ENCODE results near the gene CEP63.
"Not testable (repeated sequence)": the region's sequence is repeated elsewhere in the genome, so short reads cannot be mapped to it uniquely, and the experiment has no call there.

The CEP63 gene

DNA sequence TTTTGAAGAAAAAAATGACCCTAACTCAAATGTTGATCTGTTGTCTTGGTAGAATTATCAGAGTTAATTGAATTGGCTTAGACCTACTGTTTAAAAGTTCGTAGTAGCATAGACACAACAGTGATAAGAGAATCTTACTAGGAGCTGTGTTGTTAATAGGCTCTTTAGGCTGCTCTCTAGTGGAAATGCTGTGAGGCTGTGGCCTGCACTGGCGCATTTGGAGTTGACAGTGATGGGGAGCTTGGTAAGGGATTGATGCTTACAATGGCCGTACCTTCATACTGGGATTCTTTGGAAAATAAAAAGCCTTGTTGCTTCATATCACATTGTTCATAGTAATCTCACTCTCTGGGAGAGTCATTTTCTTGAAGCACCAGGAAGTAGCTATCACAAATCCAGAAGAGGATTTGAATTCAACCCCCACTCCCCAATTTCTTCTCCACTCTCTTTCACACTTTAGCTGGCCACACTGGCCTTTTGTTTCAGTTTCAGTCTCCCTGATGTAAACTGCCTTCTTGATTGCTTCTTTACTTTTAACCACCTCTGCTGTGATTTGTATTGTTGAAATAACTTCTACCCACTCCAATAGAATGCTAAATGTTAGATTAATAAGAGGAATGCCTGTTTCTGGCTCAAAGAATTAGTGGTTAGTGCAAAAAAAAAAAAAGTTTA lies 56.6 kb downstream of the CEP63 start:
- in situ Hi-C loops (cut with MboI; ENCODE audit: low sequenced_read_pairs), result no loop called here
- H3K4me3 ChIP-seq, result no peak overlapping the region
- no peaks in the 10 kb centered on the region for H3K36me3 ChIP-seq (replicated peaks)
- no peaks in the 10 kb centered on the region for H3K4me1 ChIP-seq
- H3K27me3 ChIP-seq (ENCODE audit: low read depth), result no peaks in the 10 kb centered on the region
- H3K9me3 ChIP-seq, result no peaks in the 10 kb centered on the region
- no peak for DNase-seq (ENCODE audit: low spot score in 2 of 2)

DNA sequence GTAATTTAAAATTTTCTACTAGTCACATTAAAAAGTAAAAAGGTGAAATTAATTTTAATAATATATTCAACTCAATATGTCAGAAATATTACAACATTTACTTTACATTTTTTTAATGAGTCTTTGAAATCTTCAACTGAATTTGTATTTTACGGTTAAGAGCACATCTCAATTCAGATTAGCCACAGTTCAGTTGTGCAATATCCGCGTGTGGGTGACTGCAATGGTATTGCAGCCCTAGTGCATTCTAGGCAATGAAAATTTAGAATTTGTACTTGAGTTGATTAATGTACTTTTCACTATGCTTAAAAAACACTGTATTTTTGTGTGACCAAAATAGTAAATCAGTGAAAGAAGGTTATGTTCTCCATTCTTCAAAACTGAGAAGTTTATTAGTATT lies 57.3 kb downstream of the CEP63 start:
- Histone ChIP-seq H3K9me3 (no peaks in the 10 kb centered on the region), H3K4me3 (no peak overlapping the region), H3K36me3 (replicated peaks) (no peaks in the 10 kb centered on the region), H3K4me1 (no peaks in the 10 kb centered on the region), H3K27me3 (ENCODE audit: low read depth) (no peaks in the 10 kb centered on the region)
- DNase-seq (ENCODE audit: low spot score in 2 of 2), result no peak
- in situ Hi-C loops (cut with MboI; ENCODE audit: low sequenced_read_pairs), result no loop called here

DNA sequence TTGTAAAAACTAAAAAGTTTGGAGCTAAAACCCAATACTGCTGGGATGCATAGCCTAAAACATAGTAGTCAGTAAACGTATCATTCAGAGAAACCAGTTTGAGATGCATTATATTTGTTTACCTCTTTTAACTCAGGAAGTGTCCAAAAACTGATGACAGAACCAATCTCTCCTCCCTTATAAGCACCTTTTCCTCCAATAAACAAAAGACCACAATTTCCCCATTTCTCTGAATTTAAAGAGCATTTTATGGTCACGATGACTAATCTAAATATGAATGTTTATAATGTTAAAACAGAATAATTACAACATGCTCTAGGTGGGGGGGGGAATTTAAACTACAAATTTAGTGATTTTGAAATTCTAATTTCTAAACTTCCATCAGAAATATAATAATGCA lies 58.5 kb downstream of the CEP63 start:
- in situ Hi-C loops (cut with MboI; ENCODE audit: low sequenced_read_pairs), result no loop called here
- no peak overlapping the region for H3K4me3 ChIP-seq
- H3K36me3 ChIP-seq (replicated peaks), result no peaks in the 10 kb centered on the region

DNA sequence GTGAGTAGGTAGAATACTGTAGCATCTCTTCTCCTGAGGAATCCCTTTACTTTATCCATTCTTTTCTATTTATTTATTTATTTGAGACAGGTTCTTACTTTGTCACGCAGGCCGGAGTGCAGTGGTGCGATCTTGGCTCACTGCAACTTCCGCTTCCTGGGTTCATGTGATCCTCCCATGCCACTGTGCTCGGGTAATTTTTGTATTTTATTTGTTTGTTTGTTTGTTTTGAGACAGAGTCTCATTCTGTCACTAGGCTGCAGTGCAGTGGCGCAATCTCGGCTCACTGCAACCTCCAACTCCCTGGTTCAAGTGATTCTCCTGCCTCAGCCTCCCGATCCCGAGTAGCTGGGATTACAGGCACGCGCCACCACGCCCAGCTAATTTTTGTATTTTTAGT lies 58.9 kb downstream of the CEP63 start:
- H3K4me3 ChIP-seq; H3K9me3 ChIP-seq; DNase-seq (ENCODE audit: low spot score in 2 of 2); H3K27me3 ChIP-seq (ENCODE audit: low read depth); H3K4me1 ChIP-seq; in situ Hi-C loops (cut with MboI; ENCODE audit: low sequenced_read_pairs); H3K36me3 ChIP-seq (replicated peaks): not testable (repeated sequence)

More for the DNA sequence above, 58.5 kb downstream of the CEP63 start:
- Histone ChIP-seq H3K27me3 (ENCODE audit: low read depth) (no peaks in the 10 kb centered on the region), H3K9me3 (no peaks in the 10 kb centered on the region), H3K4me1 (no peaks in the 10 kb centered on the region)
- DNase-seq (ENCODE audit: low spot score in 2 of 2), result no peak

DNA sequence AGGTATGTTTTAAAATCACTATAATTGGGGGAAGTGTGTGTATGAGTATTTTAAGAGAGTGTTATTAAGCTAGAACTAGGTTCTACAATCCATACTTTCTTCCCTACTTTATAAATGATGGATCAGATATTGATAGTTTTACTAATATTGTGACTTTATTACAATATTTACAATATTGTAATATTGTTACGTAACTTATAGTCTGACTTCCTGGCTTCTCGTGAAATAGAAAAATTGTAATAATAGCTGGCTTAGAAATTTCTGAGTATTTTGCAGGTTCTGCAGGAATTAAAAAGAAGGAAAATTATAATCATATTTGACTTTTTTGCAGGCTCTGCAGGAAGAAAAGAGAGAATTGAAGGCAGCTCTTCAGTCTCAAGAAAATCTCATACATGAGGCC lies 60.0 kb downstream of the CEP63 start:
- Histone ChIP-seq H3K27me3 (ENCODE audit: low read depth) (no peaks in the 10 kb centered on the region), H3K4me1 (no peaks in the 10 kb centered on the region), H3K36me3 (replicated peaks) (0 out of 2 replicates have a peak, but pooled peaks cover 6% of the 10 kb centered on the region), H3K4me3 (no peak overlapping the region), H3K9me3 (no peaks in the 10 kb centered on the region)
- DNase-seq (ENCODE audit: low spot score in 2 of 2), result no peak
- in situ Hi-C loops (cut with MboI; ENCODE audit: low sequenced_read_pairs), result no loop called here

DNA sequence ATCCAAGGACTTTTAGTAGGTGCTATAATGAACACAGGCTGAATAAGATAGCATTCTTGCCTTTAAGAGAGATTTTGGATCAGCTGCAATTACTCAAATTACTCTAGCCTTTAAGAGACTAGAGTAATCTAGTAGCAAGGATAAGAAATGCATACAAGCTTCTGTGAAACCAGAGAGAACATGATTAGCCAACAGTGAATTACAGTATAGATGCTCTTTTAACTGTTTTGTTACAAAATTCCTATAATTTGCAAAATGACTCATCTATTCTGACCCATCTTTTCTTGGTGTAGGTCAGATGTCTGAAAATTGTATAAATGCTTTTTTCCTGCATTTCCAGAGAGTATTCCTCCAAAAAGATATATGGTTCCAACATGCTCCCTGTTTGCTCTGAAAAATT lies 66.9 kb downstream of the CEP63 start:
- DNase-seq (ENCODE audit: low spot score in 2 of 2), result no peak
- Histone ChIP-seq H3K27me3 (ENCODE audit: low read depth) (no peaks in the 10 kb centered on the region), H3K36me3 (replicated peaks) (peaks cover 6% of the 10 kb centered on the region; the same call in 1 of the 2 replicates), H3K9me3 (no peaks in the 10 kb centered on the region), H3K4me3 (no peak overlapping the region), H3K4me1 (no peaks in the 10 kb centered on the region; the same call in 1 of the 2 replicates)
- in situ Hi-C loops (cut with MboI; ENCODE audit: low sequenced_read_pairs), result no loop called here

DNA sequence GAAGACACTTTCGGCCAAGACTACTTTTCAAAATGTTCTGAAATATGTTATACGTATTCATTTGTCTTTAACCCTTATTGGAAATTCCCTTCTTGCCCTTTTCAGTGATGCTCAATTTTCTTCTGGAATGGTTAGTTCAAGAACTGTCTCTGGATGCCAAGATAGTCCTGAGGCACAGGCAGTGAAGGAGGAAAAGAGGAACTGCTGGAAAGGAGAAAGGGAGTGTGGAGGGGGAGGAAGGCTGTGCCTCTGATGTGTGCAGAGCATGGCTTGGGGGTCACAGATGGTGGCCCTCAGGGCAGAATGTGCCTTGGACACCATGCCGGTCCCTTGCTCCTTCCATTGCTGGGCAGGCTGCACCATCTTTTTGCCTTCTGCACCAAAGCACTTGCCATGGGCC lies 73.7 kb downstream of the CEP63 start:
- Histone ChIP-seq H3K4me1 (no peaks in the 10 kb centered on the region; the same call in 1 of the 2 replicates), H3K36me3 (replicated peaks) (no peaks in the 10 kb centered on the region), H3K27me3 (ENCODE audit: low read depth) (no peaks in the 10 kb centered on the region), H3K4me3 (no peak overlapping the region), H3K9me3 (no peaks in the 10 kb centered on the region)
- in situ Hi-C loops (cut with MboI; ENCODE audit: low sequenced_read_pairs), result no loop called here
- DNase-seq (ENCODE audit: low spot score in 2 of 2), result no peak

DNA sequence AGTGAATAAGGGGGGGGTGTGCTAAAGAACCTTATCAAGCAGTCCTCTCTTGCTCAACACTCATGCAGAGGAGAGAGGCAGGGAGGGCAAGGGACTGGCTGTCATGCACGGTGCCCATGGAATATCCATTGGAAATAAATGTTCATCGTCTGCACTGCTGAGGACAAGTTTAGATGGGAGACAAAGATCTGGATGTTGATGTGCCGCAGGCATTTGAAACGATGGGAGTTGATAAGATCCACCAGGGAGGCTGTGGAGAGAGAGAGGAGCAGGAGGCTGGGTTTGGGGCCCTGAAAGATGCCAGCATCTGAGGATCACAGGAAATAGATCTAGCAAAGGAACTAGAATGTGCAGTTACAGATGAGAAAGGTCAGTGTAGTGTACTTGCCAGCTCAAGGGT lies 76.2 kb downstream of the CEP63 start:
- no peaks in the 10 kb centered on the region for H3K36me3 ChIP-seq (replicated peaks)
- in situ Hi-C loops (cut with MboI; ENCODE audit: low sequenced_read_pairs), result no loop called here
- H3K9me3 ChIP-seq, result no peaks in the 10 kb centered on the region
- H3K27me3 ChIP-seq (ENCODE audit: low read depth), result no peaks in the 10 kb centered on the region
- H3K4me3 ChIP-seq, result no peak overlapping the region
- H3K4me1 ChIP-seq, result no peaks in the 10 kb centered on the region
- DNase-seq (ENCODE audit: low spot score in 2 of 2), result no peak

DNA sequence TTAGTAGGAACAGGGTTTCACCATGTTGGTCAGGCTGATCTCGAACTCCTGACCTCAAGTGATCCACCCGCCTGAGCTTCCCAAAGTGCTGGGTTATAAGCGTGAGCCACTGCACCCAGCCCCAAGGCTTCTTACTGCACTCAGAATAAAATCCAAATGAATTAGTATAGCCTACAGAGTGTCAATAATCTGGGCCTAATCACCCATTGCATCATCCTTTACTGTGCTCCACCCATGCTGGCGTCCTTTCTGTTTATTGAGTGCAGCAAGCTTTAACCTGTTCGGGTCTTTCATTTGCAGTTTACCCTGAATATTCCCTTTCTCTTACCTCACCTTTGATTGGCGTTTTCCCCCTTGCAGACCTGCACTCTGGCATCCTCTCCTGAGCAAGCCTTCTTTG lies 77.7 kb downstream of the CEP63 start:
- in situ Hi-C loops (cut with MboI; ENCODE audit: low sequenced_read_pairs), result no loop called here
- no peaks in the 10 kb centered on the region for H3K36me3 ChIP-seq (replicated peaks)
- no peak overlapping the region for H3K4me3 ChIP-seq

DNA sequence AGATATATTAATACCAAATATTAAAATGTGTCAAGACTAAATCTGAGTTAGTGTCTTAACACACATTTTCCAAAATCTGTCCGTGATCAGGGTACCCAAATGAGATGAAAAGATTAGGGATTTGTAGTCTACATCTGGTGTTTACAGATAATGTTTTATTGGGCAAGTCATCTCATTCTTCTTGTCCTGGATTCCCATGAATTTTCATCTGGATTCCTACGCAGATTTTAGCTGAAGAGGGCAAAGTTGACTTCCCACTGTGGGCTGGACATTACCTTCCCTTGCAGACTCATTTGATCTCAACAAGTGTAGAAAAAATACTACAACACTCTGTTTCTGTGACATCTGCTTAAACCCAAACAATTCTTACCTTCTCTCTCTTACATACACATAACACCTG lies 79.1 kb downstream of the CEP63 start:
- peaks cover 7% of the 10 kb centered on the region for H3K9me3 ChIP-seq
- no peaks in the 10 kb centered on the region for H3K4me1 ChIP-seq
- H3K27me3 ChIP-seq (ENCODE audit: low read depth), result no peaks in the 10 kb centered on the region
- no peak for DNase-seq (ENCODE audit: low spot score in 2 of 2)
- no peaks in the 10 kb centered on the region for H3K36me3 ChIP-seq (replicated peaks)
- no peak overlapping the region for H3K4me3 ChIP-seq
- in situ Hi-C loops (cut with MboI; ENCODE audit: low sequenced_read_pairs), result no loop called here

More for the DNA sequence above, 77.7 kb downstream of the CEP63 start:
- DNase-seq (ENCODE audit: low spot score in 2 of 2), result no peak
- Histone ChIP-seq H3K27me3 (ENCODE audit: low read depth) (no peaks in the 10 kb centered on the region), H3K9me3 (no peaks in the 10 kb centered on the region), H3K4me1 (no peaks in the 10 kb centered on the region)

DNA sequence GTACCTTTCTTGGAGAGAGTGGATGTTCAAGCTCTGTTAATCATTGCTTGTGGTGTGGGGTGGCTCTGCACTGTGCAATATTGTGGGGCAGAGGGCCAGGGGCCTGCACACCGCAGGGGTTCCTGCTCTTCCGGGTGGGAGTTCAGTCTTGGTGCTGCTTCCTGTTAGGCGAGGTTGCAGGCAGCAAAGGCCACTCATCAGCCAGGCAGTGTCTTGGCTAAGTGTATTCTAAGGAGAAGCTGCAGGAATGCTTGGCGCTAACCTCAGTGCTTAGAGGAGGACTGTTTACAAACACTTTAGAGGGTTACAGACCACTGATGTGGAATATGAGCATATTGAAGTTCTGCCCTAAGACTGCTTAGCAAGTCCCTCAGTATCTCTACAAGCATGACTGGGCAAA lies 81.7 kb downstream of the CEP63 start:
- DNase-seq (ENCODE audit: low spot score in 2 of 2), result no peak
- in situ Hi-C loops (cut with MboI; ENCODE audit: low sequenced_read_pairs), result no loop called here
- Histone ChIP-seq H3K4me3 (no peak overlapping the region), H3K27me3 (ENCODE audit: low read depth) (no peaks in the 10 kb centered on the region), H3K4me1 (no peaks in the 10 kb centered on the region), H3K9me3 (peaks cover 9% of the 10 kb centered on the region), H3K36me3 (replicated peaks) (no peaks in the 10 kb centered on the region)

DNA sequence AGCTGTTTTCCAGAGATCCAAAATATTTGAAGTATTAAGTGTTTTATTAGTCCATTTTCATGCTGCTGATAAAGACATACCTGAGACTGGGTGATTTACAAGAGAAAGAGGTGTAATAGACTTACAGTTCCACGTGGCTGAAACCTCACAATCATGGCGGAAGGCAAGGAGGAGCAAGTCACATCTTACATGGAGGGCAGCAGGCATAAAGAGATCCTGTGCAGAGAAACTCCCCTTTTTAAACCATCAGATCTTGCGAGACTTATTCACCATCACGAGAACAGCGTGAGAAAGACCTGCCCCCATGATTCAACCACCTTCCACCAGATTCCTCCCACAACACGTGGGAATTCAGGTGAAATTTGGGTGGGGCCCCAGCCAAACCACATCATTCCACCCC lies 82.9 kb downstream of the CEP63 start:
- Histone ChIP-seq H3K36me3 (replicated peaks) (no peaks in the 10 kb centered on the region), H3K27me3 (ENCODE audit: low read depth) (no peaks in the 10 kb centered on the region), H3K4me3 (no peak overlapping the region), H3K9me3 (peaks cover 9% of the 10 kb centered on the region), H3K4me1 (no peaks in the 10 kb centered on the region)
- in situ Hi-C loops (cut with MboI; ENCODE audit: low sequenced_read_pairs), result no loop called here
- DNase-seq (ENCODE audit: low spot score in 2 of 2), result no peak

DNA sequence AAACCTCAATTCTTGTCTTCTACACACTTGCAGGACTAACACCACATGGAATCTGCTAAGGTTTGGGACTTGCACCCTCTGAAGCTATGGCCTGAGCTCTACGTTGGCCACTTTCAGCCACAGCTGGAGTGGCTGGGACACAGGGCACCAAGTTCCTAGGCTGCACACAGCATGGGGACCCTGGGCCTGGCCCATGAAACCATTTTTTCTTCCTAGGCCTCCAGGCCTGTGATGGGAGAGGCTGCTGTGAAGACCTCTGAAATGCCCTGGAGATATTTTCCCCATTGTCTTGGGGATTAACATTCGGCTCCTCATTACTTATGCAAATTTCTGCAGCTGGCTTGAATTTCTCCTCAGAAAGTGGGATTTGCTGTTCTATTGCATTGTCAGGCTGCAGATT lies 84.0 kb downstream of the CEP63 start:
- H3K4me1 ChIP-seq; H3K9me3 ChIP-seq; H3K4me3 ChIP-seq; H3K27me3 ChIP-seq (ENCODE audit: low read depth); H3K36me3 ChIP-seq (replicated peaks); DNase-seq (ENCODE audit: low spot score in 2 of 2); in situ Hi-C loops (cut with MboI; ENCODE audit: low sequenced_read_pairs): not testable (repeated sequence)

DNA sequence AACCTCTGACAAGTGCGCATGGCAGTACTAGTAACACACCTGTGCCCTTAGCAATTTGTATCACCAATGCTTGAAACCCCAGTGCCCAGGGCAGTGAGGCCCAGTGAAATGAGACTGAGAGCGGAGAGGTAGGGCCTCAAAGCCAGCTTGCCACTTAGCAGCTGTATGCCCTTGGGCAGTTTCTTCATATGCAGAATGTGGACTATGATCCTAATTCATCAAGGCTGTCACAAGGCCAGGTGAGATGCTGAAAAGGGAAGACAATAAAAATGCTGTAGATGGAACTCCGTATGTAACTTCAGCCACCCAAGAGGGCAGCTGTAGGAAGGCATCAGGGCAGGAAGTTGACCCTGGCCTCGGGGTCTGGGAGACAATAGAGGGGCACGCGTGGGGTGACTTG lies 90.6 kb downstream of the CEP63 start:
- in situ Hi-C loops (cut with MboI; ENCODE audit: low sequenced_read_pairs), result no loop called here
- DNase-seq (ENCODE audit: low spot score in 2 of 2), result no peak
- Histone ChIP-seq H3K4me1 (peaks cover 7% of the 10 kb centered on the region), H3K4me3 (no peak overlapping the region), H3K9me3 (no peaks in the 10 kb centered on the region), H3K36me3 (replicated peaks) (no peaks in the 10 kb centered on the region), H3K27me3 (ENCODE audit: low read depth) (no peaks in the 10 kb centered on the region)

DNA sequence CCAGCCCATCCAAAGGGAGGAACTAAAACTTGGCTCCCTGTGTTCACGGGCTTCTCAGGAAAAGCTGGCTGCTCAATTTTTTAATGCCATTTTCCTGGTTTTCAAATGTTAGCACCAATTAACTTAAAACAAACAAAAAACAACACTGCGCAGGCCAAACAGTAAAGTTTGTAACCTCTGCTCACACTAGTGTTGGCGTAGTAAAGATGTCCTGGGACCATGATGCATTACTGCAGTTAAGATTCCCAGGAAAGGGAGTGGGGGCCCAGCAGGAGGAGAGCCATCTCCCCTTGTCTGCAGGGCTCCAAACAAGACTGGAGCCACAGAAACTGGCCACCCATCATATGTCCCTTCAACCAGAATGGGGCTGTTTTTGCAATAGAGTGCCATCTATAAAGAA lies 91.0 kb downstream of the CEP63 start:
- no peak for DNase-seq (ENCODE audit: low spot score in 2 of 2)
- Histone ChIP-seq H3K36me3 (replicated peaks) (no peaks in the 10 kb centered on the region), H3K4me3 (no peak overlapping the region), H3K9me3 (no peaks in the 10 kb centered on the region), H3K27me3 (ENCODE audit: low read depth) (no peaks in the 10 kb centered on the region), H3K4me1 (peaks cover 7% of the 10 kb centered on the region)
- in situ Hi-C loops (cut with MboI; ENCODE audit: low sequenced_read_pairs), result no loop called here

All from HAP-1 (cell line).